Kidney (tissue), 14 donors: Measurements from ENCODE around the gene DTWD1. TPM values are rescaled to one million over a fixed set of nuclear protein-coding genes. Genes with fewer than 3 reads are reported as not detected.

ENCODE experiments used
- DNase-seq, 5 donors: peaks; one replicate each; pipeline ENCODE4 v3.0.0-alpha.2; 2013 to 2020
- FAIRE-seq: peaks from 2 replicates; lab custom pipeline; 2012; peaks lifted over from hg19 to GRCh38; lab: Jason Lieb, UNC
- H3K27ac ChIP-seq, 2 donors: one replicate each; pipeline ENCODE4 v1.7.0; 2013; ENCODE audit warnings: low read depth in 2 of 2, low read length in 2 of 2, inconsistent platforms in 1 of 2
- H3K27me3 ChIP-seq: one replicate; pipeline ENCODE4 v1.7.1; 2013; ENCODE audit warnings: low read length, inconsistent platforms; ENCODE audit not compliant: control insufficient read depth, insufficient read depth
- H3K36me3 ChIP-seq, 3 donors: one replicate each; pipeline versions ENCODE4 v1.7.0 to v1.7.1; 2013; ENCODE audit warnings: low read length in 3 of 3, control low read depth in 1 of 3, inconsistent platforms in 1 of 3; ENCODE audit not compliant: insufficient read depth in 3 of 3, control insufficient read depth in 2 of 3
- H3K4me1 ChIP-seq, 3 donors: one replicate each; pipeline versions ENCODE4 v1.7.0 to v1.7.1; 2013; ENCODE audit warnings: low read length in 3 of 3, inconsistent platforms in 1 of 3, low read depth in 1 of 3; ENCODE audit not compliant: control insufficient read depth in 2 of 3, insufficient read depth in 2 of 3
- H3K4me3 ChIP-seq, 3 donors: one replicate each; pipeline versions ENCODE4 v1.7.0 to v1.8.1; 2013; ENCODE audit warnings: low read length in 3 of 3, control low read depth in 1 of 3, inconsistent platforms in 1 of 3
- H3K9ac ChIP-seq, 3 donors: one replicate each; pipeline versions ENCODE4 v1.7.0 to v1.7.1; 2013; ENCODE audit warnings: low read length in 3 of 3, control low read depth in 1 of 3, inconsistent platforms in 1 of 3
- H3K9me3 ChIP-seq, 3 donors: one replicate each; pipeline versions ENCODE4 v1.7.0 to v1.7.1; 2013; ENCODE audit warnings: low read length in 3 of 3, control low read depth in 1 of 3, inconsistent platforms in 1 of 3; ENCODE audit not compliant: control insufficient read depth in 2 of 3, insufficient read depth in 1 of 3
- CTCF ChIP-seq: IDR thresholded peaks from 3 replicates; pipeline ENCODE4 v1.5.1; 2012; ENCODE audit warnings: mild to moderate bottlenecking, moderate library complexity, borderline replicate concordance; ENCODE audit not compliant: insufficient read depth; ENCODE audit errors: extremely low read depth
- intact Hi-C: fragments of 100-400 bp; cut with DNase I; formaldehyde crosslinking; loops from one replicate; pipeline ENCODE4 v1.11.1; 2022
- polyA plus RNA-seq: library from polyadenylated mRNA; stranded (reverse); fragments of 350-450 nt; fragmentation: Illumina TruSeq; extraction: RNeasy Lipid Tissue Mini Kit (QIAGEN cat#74804); gene quantifications from one replicate; pipeline ENCODE4 v1.2.3, GENCODE V29; 2014; ENCODE audit warnings: low read depth, low replicate concordance; ENCODE audit not compliant: insufficient read depth
- total RNA-seq: library from RNA; stranded (reverse); fragmentation: NEBNext Ultra II Directional; extraction: Animal tissue kit (Norgen Biotek cat#: 25700); gene quantifications from one replicate; pipeline ENCODE4 v1.2.1, GENCODE V29; 2021
- donor health status: control.
- donor health status: control.
- donor health status: control.
- donor health status: control.
- donor health status: control.
- donor health status: DM: yes; HTN: yes; CAD: no.
- donor health status: Normal renal cell carcinoma (clear cell type).

Gene DTWD1
- total and polyA plus RNA-seq, 2 donors from 2014 or later = 15.7 to 29.0 TPM

- Histone ChIP-seq H3K9ac (no peak overlapping the region), H3K4me1 (peaks cover 4 to 17% (median 7%) of the 10 kb centered on the region in 3 donors), H3K27ac (no peak overlapping the region), H3K27me3 (no peaks in the 10 kb centered on the region), H3K4me3 (no peak overlapping the region), H3K36me3 (no peaks in the 10 kb centered on the region), H3K9me3 (no peaks in the 10 kb centered on the region)
- DNase-seq (no peak), FAIRE-seq (no peak)
- intact Hi-C loops = no loop called here
- no peak for TF ChIP-seq CTCF
Measured at GRCh38 chr15:49646891-49647290, 26.0 kb downstream of the DTWD1 start.

DNA sequence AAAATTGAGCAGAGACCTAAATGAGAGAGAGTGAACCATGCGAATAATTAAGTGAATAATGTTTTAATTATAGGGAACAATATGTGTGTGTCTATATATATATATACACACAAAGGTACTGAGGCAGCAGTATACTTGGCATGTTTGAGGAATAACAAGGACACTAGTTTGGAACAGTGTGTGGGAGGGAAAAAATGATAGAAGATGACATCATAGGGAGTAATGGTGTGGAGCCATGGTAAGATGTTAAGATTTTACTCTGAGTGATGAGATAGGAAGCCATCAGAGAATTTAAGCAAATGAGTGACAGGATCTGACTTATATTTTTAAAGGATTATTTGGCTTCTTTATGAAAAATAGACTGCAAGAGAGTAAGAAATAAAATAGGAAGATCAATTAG lies 29.1 kb downstream of the DTWD1 start:
- no peak for DNase-seq
- intact Hi-C loops = no loop called here

DNA sequence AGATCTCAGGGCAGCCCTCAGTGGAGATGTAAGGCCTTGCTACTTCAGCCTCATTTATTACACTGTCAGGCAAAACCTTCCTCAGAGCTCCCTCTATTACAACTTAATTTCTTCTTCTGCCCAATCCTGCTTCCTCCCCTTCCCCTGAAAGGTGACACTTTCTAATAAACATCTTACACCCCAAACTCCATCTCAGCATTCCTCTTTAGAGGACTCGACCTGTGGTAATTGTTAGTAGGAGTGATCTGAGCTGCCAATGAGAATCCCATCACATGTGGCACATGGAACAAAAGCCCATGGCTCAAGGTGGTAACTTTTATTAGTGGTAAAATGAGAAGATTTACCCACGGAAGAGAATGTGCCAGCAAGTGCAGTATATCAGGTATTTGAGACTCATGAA lies 29.8 kb downstream of the DTWD1 start:
- Histone ChIP-seq H3K4me3 (no peak overlapping the region), H3K27me3 (no peaks in the 10 kb centered on the region), H3K27ac (no peak overlapping the region), H3K4me1 (peaks cover 2 to 4% (median 4%) of the 10 kb centered on the region in 3 donors), H3K36me3 (no peaks in the 10 kb centered on the region), H3K9ac (no peak overlapping the region), H3K9me3 (peaks cover 0 to 20% (median 0%) of the 10 kb centered on the region in 3 donors)
- TF ChIP-seq CTCF = no peak
- FAIRE-seq (no peak), DNase-seq (peak in 2 of 5 donors; percentile 52 to 60)
- intact Hi-C loops = no loop called here

More for the DNA sequence above, 29.1 kb downstream of the DTWD1 start:
- no peak overlapping the region for H3K9ac ChIP-seq
- no peaks in the 10 kb centered on the region for H3K27me3 ChIP-seq
- no peak for TF ChIP-seq CTCF
- peaks cover 0 to 20% (median 0%) of the 10 kb centered on the region in 3 donors for H3K9me3 ChIP-seq
- H3K36me3 ChIP-seq = no peaks in the 10 kb centered on the region
- H3K4me1 ChIP-seq = peaks cover 2 to 10% (median 4%) of the 10 kb centered on the region in 3 donors
- no peak overlapping the region for H3K4me3 ChIP-seq
- FAIRE-seq = no peak
- H3K27ac ChIP-seq = no peak overlapping the region

- H3K4me1 ChIP-seq = no peaks in the 10 kb centered on the region
Measured at GRCh38 chr15:49652922-49653321, 32.1 kb downstream of the DTWD1 start.

More at GRCh38 chr15:49652922-49653321, 32.1 kb downstream of the DTWD1 start:
- Histone ChIP-seq H3K4me3 (no peak overlapping the region), H3K36me3 (no peaks in the 10 kb centered on the region), H3K9ac (no peak overlapping the region), H3K27me3 (no peaks in the 10 kb centered on the region), H3K9me3 (peaks cover 0 to 20% (median 0%) of the 10 kb centered on the region in 3 donors), H3K27ac (no peak overlapping the region)
- no peak for DNase-seq
- no peak for TF ChIP-seq CTCF
- intact Hi-C loops = no loop called here
- no peak for FAIRE-seq
